Inflammatory macrophage treated with lipopolysaccharide for 1 hour (primary cell): ENCODE data around the gene PDXDC1.
"Not testable (repeated sequence)": the region's sequence is repeated elsewhere in the genome, so short reads cannot be mapped to it uniquely, and the experiment has no call there.

Source experiments
- DNase-seq, 2 donors: peaks; one replicate each; pipeline ENCODE4 v3.0.0-alpha.2; 2020 to 2022

PDXDC1 gene

DNA sequence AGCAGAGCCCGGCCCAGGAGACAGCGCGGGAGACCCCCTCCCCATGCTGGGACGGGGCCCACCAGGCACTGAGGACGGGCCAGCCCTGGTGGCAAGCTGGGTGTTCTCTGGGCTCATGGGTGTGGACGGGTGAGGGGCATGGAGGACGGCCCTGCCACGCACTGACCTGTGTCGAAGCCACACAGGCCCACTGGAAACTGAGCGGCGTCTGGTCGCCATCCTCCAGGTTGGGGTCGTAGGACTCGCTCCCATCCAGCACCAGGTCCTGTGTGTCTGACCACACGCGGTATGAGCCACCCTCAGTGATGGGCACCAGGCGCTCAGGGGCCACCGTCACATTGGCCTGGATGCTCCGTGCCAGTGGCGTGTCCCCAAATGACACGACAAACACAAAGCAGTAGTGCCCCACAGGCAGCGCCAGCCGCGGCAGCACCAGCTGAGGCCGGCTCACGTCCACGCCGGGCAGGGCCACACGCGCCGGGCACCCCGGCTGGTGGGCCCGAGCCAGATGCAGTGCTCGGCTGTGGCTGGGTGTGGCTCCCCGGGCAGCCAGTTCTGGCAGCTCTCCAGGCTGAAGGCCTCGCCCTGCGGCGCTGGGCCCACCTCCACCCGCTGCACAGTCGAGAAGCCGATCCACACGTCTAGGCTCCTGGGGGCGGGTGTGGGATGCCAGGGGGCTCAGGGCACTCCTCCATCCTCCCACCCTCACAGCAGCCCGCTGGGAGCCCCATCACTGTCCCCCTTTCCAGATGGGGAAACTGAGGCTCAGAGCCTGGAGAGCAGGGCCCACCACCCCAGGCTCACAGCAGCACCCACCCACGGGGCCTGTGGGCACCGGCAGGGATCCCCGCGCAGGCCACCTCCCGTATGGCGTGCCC lies 160.9 kb downstream of the PDXDC1 start:
- DNase-seq = not testable (repeated sequence)

DNA sequence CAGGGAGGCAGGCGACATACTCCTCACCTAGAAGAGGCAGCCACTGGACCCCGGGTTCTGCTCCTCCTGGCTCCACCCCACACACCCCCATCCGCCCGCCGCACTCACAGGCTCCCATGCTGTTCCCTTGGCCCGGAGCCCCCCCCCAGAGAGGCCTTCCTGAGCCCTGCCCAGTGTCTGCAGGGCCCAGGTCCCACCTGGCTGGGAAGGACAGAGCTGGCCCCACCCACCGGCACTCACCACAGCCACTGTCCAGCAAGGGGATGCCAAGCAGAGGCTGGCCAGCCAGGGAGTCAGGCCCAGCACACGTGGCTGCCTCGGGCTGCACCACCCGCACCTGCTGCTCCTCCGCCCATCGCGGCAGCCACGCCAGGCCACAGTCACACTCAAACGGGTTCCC lies 162.7 kb downstream of the PDXDC1 start:
- not testable (repeated sequence) for DNase-seq

DNA sequence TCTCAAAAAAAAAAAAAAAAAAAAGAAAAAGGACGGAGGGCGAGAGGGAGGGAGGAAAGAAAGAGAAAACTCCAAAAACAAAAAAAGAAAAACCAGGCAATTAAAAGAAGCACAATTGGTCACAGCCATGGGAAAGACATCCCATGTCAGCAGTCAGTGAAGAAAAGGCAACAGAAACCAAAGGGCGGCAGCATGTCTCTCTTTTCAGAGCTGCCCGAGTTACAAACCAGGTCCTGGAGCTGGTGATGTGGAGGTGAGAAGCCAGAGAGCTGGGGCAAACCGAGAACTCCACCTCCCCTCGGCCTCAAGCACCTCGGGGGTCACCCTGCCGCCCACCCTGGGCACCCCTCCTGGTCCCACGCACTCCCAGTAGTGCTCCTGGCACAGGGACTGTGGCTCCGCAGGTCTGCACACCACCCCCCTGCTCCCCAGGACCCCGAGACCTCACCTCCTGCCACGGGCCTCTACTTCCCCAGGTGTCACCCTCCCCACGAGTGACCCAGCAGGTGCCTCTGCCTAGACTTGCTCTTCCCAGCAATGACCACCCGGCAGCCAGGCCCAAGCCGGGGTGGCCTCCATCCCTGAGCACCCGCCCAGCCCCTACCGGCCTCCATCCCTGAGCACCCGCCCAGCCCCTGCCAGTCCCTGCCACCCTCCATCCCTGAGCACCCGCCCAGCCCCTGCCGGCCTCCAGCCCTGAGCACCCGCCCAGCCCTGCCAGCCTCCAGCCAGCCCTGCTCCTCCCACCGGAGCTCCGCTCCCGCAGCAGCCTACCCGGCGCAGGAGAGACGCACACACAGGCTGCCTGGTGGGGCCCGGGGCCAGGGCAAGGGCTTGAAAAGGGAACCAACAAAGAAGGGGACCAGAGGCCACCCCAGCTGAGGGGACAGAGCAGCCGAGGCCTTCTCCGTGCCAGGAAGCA lies 165.9 kb downstream of the PDXDC1 start:
- DNase-seq = not testable (repeated sequence)

DNA sequence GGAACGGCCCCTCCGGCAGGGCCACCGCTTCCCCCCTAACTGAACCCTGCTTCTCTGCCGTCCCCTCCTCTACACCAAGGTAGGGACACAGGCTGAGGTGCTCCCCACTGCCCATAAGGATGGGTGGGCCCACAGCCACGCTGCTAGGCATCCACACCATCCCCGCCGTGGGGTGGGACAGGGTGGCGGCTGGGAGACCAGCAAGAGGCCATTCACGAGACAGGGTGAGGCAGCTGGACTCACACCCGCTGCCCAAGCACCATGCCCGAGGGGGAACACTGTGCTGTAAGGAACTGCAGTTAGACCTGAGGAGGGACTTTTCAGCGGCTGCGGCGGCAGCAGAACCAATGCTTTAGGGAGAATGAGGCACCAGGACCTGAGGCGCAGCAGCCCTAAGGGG lies 166.8 kb downstream of the PDXDC1 start:
- no peak for DNase-seq

DNA sequence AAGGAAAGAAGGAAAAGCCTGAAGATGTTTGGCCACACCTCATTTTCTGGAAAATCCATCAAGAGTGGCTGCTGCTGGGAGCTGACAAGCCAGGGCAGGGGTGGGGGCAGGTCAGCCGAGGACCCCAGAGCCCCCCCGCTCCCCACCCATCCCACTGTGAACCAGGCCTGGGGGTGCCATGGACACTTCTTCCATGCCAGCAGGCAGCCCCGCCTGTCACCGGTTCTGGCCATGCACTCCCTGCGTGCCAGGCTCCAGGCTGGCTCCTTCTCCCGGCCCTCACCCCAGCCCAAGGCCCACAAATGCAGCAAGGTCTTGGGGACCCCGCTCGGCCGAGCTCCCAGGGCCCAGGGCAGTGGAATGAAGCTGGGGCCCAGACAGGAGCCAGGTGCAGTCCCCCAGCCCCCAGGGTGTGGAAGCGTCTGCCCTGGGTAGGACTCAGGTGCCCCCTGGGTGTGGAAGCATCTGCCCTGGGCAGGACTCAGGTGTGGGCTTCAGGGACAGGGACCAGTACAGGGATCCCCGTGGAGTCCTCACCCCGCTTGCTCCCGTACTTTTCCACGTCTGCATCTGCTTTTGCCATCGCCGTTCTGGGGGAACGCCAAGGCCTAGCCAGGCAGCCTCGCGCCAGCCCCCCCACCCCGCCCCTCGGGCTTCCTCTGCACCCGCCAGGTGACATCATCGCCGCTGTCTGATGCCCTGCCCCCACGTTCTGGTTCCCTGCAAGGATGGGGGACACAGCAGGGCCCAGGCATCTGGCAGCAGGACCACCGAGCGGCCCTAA lies 167.5 kb downstream of the PDXDC1 start:
- not testable (repeated sequence) for DNase-seq

DNA sequence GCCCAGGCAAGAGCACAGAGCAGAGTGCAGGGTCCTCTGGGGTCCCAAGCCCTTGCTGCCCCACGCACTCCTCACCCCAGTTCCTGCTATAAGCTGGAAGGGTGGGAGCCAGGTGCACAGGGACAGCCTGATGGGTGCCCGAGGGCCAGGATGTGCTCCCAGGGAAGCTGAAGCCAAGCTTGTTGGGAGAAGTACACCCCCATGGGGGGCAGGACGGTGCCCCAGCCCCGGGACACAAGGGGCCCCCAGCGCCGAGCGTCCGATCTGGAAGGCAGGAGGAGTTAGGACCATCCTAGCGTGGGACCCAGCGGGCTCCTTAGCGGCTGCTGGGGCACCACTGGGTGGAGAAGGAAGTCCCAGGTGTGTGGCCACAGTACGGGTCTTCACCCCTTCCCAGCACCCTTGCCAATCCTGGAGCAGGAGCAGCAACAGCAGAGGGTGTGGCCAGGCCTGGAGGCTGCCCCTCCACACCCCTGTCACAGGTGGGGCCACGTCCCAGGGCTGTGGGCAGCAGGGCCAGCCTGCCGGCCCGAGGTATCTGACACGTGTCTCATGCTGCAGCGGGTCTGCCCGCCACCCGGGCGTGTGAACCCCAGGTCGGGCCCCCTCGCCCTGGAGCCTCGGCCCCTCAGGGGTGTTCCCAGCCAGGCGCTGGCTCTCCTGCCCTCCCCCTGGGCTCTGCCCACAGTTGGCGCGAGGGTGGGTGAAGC lies 168.2 kb downstream of the PDXDC1 start:
- not testable (repeated sequence) for DNase-seq

DNA sequence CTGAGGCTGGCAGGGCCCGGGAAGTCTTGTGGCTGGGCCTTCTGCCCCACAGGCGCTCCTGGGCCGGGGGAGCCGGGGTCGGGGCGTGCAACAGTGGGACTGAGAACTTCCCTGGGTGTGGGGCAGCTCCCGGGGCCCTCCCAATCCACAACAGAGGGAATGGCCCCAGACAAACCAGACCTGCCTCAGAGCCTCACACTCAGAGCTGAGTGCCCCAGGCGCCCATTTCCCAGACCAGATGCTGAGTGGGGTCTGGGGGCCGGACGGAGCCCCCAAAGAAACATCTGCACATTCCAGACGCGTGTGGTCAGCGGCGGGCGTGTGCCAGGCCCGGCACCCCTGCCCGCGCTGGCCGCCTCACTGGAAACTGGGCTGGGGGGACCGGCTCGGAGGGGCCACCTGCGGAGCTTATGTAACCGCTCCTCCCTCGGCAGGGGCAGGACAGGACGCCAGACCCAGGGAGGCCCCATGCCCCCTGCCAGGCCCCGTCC lies 168.8 kb downstream of the PDXDC1 start:
- not testable (repeated sequence) for DNase-seq

DNA sequence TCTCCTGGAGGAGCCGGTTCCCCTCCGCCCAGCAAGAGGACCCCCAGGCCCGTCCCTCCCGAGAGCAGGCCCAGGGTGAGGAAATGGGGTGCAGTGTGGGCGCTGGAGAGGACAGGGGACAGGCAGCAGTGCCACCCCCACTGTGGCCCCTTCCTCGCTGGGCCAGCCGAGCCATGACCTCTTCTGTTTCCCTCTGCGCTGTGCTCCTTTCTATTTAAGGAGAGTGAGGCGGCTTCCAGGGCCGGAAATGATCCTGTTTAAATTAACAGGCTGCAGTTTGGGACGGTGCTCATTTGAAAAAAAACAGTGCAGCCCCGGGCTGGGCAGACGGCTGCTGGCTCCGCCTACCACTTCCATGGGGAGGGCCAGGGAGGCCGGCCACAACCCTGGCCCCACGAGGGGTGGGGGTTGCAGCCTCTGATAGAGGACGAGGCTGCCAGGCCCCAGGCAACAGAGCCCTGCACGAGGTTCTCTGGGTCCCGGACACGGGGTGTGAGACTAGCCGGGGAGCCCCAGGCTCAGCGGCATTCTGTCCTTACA lies 169.3 kb downstream of the PDXDC1 start:
- DNase-seq = not testable (repeated sequence)

DNA sequence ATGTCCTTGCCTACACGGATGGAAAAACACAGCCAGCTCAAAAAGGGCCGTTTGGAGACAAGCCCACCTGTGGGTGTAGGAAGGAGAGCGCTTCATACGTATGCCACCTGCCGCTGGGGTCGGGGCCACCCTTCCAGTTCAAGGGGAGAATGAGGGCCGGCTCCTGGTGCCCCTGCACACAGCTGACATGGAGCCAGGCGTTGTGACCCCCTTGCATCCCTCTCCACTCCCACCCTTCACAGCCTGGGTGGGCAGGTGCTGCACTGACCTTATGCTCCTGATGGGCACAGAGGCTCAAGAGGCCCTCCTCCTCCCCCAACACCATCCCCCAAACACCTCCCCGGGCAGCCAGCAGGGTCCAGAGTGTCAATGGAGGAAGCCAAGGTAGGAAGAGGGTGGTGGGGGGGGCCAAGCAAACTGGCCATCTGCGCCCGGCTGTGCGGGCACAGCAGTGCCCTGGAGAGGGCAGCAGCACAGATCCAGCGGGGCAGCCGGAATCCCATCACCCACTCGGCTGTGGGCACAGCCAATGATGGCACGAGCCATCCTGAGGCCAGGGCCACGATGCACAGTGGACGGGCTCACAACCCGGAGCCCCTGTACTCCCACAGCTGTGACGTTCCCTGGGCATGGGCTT lies 170.1 kb downstream of the PDXDC1 start:
- DNase-seq = not testable (repeated sequence)

DNA sequence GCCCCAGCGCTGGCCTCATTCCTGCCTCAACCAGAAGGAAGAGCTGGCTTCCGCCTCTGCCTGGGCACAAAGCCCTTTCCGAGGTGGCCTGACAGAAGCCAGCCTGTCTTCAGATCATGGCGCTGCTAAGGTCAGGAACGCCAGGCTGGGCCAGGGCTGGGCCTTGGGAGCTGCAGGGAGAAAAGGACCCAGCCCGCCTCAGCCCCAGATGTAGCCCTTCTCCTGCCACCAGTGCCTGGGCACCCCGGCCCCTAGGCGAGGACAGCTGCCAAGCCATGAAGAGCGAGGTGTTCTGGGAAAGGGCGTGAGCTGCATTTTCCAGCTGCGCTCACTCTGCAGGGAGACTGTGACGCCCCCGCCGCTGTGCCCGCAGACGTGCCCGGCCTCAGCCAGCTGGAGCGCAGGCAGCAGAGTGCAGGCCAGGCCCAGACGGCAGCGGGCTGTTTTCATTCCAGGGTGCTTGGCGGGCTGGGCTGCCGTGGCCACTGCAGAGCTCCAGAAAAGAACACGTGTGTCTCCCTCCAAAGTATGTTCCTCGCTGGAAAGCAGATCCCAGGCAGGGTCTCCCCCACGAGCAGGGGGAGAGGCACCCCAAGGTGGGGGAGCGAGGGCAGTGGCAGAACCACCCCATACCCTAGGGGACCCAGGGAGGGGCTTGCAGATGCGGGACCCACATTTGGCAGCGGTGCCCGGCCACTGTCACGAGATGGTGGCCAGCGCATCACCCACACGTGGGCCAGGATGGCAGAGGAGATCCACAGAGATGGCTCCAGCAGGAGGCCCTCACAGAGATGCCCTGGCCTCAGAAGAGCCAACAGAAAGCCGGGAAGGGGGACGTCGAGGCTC lies 170.8 kb downstream of the PDXDC1 start:
- DNase-seq = not testable (repeated sequence)

DNA sequence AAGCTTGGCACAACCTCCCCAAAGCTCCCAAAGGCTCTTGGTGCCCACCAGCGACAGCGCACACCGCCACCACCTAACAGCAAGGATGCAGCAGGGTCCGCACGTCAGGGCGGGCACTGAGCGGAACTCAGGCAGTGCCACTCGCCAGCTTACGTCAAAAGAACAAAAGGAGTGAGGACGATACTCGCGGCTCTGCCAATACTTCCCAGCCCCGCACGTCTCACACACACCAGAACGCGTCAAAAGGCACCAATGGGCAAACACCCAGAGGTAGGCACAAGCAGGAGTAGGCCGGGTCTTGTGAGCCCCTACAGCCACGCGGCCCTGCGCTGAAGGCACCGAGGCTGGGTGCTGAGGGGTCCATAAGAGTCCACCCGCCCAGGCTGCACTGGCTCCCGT lies 171.4 kb downstream of the PDXDC1 start:
- DNase-seq = not testable (repeated sequence)

DNA sequence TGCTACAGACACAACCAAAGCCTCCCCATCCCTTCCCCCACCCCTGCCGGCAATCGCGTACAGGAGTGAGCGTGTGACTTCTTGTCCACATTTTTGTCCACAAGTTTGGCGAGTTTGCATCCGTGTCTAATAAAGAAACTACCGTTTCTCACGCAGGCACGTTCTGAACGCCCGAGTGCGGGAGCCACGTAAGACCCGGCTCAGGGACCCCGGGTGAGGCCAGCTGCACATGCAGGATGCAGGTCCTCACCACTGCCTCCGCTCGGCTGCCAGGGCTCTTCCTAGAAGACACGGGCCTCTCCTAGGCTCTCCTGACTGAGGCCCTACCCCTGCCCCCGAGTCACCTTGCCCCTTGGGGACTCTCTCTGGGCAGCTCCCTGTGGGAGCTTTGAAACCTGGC lies 174.0 kb downstream of the PDXDC1 start:
- DNase-seq = not testable (repeated sequence)

DNA sequence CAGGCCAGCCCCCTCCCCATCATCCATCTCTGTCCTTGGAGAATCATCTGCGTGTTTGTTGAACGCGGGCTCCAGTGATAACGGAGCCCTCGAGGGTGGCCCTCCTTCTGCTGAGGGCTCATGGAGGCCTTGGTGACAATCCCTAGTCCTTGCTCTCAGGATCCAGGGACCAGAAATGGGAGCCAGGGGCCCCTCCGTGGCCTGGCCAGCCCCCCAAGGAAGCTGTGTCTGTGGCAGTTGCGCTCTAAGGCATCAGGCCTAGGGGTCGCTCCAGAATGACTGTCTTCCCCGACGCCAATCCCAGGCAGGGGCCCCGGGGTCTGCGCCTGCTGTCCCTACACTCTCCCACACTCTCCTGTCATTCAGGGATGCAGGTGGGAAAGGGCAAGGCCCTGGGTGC lies 174.4 kb downstream of the PDXDC1 start:
- DNase-seq = not testable (repeated sequence)

DNA sequence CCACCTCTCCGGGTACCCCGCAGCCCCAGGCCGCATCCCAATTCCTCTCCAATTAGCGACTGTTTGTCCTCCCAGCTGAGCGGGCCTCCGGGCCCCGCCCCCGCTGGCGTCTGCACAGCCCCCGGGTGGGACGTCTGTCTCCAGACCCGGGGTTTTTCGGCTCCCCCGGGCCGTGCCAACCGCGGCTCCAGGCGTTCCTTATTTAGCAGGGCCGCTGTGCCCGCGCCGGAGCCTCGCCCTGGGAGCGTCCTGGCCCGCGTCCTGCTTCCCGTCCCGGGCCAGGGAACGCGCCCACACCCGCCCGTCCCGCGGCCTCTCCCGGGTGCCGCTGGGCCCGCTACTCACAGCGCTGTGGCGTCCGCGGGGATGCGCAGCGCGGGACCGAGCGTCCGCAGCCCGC lies 179.2 kb downstream of the PDXDC1 start:
- peak; percentile 8 to 18 for DNase-seq

DNA sequence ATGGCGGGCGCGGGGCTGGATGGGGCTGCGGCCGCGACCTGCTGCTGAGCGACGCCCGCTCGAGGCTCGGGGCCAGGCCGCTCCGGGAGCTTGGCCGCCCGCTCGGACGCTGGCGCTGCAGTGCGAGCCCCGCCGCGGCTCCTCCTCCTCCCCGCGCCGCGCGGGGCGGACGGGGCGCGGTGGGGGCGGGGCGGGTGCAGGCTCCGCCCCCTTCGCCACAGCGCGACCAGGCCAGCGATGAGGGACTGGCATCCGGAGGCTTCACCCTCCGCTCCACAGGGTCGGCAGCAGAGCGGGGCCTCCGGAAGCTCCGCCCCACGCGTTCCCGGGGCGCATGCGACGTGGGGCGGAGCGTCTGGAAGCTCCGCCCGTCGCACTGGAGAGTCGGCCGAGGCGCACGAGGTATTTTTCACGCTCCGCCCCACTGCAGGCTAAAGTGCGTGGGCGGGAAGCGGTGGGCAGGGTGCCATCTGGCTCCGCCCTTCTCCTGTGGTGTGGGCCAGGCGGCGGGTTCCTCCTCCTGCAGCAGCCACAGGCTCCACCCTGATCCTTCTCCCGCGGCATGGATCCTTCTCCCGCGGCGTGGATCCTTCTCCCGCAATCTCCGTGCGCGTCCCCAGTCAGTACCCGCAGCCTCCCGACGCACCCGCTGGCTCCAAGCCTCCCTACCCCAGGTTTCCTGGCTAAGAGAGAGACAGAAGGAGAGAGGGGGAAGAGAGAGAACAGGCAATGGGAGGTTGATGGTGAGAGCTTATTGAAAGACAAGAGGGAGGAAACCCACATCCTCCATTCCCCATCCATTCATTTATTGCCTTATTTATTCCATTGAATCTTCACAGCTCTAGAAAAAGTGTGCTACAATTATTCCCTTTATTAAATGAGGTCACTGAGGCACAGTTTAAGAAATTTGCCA lies 180.1 kb downstream of the PDXDC1 start:
- DNase-seq = peak; percentile 83 to 89

DNA sequence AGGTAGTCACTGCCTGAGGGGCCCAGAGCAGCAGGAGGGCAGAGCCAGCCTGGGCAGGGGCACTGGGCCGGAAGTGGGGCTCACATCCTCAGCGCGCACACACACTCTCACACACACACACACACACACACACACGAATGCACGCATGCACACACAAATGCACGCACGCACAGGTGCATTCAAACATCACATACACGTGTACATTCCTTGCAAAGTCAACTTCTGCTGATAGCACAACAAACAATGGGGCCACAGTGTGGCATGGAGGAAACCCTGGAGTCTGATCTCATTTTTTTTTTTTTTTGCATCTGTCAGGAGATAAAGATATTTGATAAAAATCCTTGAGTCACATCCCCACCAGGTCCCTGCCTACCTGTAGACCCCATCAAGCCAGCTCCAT lies 182.8 kb downstream of the PDXDC1 start:
- not testable (repeated sequence) for DNase-seq

DNA sequence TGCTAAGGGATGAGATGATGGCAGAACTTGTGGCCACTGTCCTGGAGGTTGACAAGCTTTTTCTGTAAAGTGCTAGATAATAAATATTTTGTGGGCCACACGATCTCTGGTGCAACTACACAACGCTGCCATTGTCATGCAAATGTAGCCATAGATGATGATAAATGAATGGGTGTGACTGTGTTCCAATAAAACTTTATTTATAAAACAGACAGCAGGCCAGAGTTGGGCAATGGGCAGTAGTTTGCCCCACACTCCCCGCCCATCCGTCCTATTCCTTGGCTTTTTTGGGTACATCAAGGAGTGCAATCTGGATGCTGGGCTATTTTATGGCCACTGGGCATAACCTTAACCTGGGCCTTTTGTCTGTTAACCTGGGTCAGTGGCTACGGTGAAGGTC lies 184.8 kb downstream of the PDXDC1 start:
- DNase-seq = not testable (repeated sequence)

DNA sequence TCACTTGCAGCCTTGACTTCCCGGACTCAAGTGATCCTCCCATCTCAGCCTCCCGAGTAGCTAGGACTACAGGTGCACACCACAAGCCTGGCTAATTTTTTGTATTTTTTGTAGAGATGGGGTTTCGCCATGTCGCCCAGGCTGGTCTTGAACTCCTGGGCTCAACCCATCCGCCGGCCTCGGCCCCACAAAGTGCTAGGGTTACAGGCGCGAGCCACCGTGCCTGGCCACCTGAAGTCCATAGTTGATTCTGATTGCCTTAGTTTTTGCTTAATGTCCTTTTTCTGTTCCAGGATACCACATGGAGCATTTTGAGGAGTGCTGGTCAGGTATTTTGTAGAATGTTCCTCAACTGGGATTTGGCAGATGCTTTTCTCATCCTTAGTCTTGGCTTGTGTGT lies 185.7 kb downstream of the PDXDC1 start:
- DNase-seq = not testable (repeated sequence)

DNA sequence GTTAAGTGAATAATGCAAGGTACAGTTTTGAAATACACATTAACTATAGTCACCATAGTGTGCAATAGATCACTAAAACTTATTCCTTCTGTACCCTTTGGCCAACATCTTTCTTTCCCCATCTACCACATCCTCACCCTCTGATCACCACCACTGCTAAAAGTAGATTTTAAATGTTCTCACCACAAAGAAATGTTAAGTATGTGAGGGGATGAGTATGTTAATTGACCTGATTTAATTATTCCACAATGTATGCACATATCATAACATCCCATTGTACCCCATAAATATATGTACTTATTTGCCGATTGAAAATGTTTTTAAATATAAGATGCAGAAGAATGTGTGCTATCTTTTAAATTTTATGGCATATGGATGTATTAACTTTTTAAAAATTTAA lies 188.2 kb downstream of the PDXDC1 start:
- not testable (repeated sequence) for DNase-seq
